Measurements from ENCODE around the gene ZNF717.
"Not testable (repeated sequence)": the region's sequence is repeated elsewhere in the genome, so short reads cannot be mapped to it uniquely, and the experiment has no call there.

The ZNF717 gene

GRCh38 chr3:75785081-75785755, at the start of gene ZNF717:
Gene ZNF717 (minus strand): TSS chr3:75785549. CDS start chr3:75783362, 2,187 bp downstream.
- peak; percentile 88 for DNase-seq (ENCODE audit: low read depth)

GRCh38 chr3:75831076-75831475, 45.7 kb upstream of the ZNF717 start:
- peak; percentile 9 for DNase-seq (ENCODE audit: low read depth)

- DNase-seq (ENCODE audit: low read depth) = peak; percentile 1
Measured at GRCh38 chr3:75818019-75818418, 32.7 kb upstream of the ZNF717 start.

GRCh38 chr3:75816287-75817180, 31.2 kb upstream of the ZNF717 start:
- DNase-seq (ENCODE audit: low read depth) = peak; percentile 71

GRCh38 chr3:75814797-75815196, 29.4 kb upstream of the ZNF717 start:
- DNase-seq (ENCODE audit: low read depth) = no peak

GRCh38 chr3:75782506-75782905, 2.8 kb downstream of the ZNF717 start:
- DNase-seq (ENCODE audit: low read depth) = no peak

GRCh38 chr3:75781079-75781745, 4.1 kb downstream of the ZNF717 start:
- no peak for DNase-seq (ENCODE audit: low read depth)

GRCh38 chr3:75777742-75778141, 7.6 kb downstream of the ZNF717 start:
- not testable (repeated sequence) for DNase-seq (ENCODE audit: low read depth)

GRCh38 chr3:75771631-75772030, 13.7 kb downstream of the ZNF717 start:
- not testable (repeated sequence) for DNase-seq (ENCODE audit: low read depth)

GRCh38 chr3:75768303-75769017, 16.9 kb downstream of the ZNF717 start:
- DNase-seq (ENCODE audit: low read depth) = no peak

GRCh38 chr3:75737831-75738493, 47.4 kb downstream of the ZNF717 start:
- peak; percentile 11 for DNase-seq (ENCODE audit: low read depth)

- no peak for DNase-seq (ENCODE audit: low read depth)
Measured at GRCh38 chr3:75727985-75728384, 57.4 kb downstream of the ZNF717 start.

- DNase-seq (ENCODE audit: low read depth) = no peak
Measured at GRCh38 chr3:75692061-75692460, 93.3 kb downstream of the ZNF717 start.

- DNase-seq (ENCODE audit: low read depth) = no peak
Measured at GRCh38 chr3:75687323-75687722, 98.0 kb downstream of the ZNF717 start.
